AG09309 (cell line): ENCODE measurements around the gene CAPN11.
A peak's percentile ranks its signal among the peaks of the same experiment; 100 is the strongest.

Source experiments
- DNase-seq: peaks from one replicate; pipeline ENCODE4 v3.0.0-alpha.2; 2010; ENCODE audit warnings: low read depth
- H3K4me3 ChIP-seq: 2 replicates; pipeline ENCODE4 v1.5.1; 2011; ENCODE audit warnings: mild to moderate bottlenecking, low read depth, low read length, moderate library complexity; ENCODE audit not compliant: control insufficient read depth
- TF ChIP-seq, protein P1 (sequence below): IDR thresholded peaks from 2 replicates; pipeline ENCODE4 v1.5.1; 2011; ENCODE audit warnings: mild to moderate bottlenecking, low read depth, low read length, inconsistent platforms; ENCODE audit not compliant: insufficient read depth, control insufficient read depth; ENCODE audit errors: missing control alignments

The CAPN11 gene

DNA sequence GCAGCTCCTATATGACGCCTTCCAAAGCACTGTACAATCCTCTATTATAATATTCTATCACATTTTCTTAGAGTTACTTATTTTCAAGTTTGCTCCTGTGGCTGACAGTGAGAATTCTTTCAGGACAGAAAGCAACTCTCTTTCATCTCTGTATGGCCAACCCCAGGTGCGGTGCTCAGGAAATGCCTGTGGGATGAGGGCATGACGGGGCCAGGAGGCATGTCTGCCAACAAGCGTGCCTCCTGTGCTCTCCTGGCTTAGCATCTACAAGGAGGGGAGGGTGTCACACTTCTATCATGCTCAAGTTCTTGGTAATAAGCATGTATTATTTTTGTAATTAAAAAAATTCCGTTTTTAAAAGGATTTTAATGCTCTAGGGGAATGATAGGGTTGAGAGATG lies 42.8 kb upstream of the CAPN11 start:
- no peak overlapping the region for H3K4me3 ChIP-seq
- DNase-seq, result no peak
- TF ChIP-seq, protein P1, sequence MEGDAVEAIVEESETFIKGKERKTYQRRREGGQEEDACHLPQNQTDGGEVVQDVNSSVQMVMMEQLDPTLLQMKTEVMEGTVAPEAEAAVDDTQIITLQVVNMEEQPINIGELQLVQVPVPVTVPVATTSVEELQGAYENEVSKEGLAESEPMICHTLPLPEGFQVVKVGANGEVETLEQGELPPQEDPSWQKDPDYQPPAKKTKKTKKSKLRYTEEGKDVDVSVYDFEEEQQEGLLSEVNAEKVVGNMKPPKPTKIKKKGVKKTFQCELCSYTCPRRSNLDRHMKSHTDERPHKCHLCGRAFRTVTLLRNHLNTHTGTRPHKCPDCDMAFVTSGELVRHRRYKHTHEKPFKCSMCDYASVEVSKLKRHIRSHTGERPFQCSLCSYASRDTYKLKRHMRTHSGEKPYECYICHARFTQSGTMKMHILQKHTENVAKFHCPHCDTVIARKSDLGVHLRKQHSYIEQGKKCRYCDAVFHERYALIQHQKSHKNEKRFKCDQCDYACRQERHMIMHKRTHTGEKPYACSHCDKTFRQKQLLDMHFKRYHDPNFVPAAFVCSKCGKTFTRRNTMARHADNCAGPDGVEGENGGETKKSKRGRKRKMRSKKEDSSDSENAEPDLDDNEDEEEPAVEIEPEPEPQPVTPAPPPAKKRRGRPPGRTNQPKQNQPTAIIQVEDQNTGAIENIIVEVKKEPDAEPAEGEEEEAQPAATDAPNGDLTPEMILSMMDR, result no peak

DNA sequence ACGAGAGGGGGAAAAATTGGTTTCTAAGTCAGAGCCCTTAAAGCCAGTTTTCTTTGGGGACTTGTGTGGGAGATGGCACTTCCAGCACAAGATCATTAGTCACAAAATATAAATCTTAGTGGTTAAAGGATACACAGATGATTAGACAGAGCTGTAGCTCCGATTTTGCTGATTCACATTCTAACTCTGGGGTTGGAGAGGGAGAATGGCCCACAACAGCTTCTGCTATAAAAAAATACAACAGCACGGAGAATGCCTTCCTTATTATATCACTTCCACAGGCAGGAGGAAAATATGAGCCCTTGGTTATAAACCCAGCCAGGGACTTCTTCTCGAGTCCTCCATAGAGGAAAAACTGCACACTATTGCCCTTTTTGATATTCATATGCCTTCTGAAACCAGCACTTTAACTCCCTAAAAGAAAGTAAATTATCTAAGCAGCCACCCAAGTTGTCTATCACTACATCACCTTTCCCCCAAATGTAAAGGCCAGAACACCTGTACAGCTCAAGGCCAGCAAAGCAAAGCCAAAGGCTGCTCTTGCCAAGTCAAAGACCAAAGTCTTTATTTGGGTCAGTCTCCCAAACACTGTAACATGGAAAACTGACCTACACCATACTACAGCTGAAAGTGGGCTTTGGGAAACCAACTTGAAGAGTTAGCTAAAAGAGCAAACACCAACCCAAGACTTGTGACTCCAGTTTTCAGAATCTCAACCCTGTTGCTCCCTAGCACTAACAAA lies 41.8 kb upstream of the CAPN11 start:
- TF ChIP-seq, protein P1, result no peak
- peak; percentile 79 for DNase-seq
- H3K4me3 ChIP-seq, result no peak overlapping the region

DNA sequence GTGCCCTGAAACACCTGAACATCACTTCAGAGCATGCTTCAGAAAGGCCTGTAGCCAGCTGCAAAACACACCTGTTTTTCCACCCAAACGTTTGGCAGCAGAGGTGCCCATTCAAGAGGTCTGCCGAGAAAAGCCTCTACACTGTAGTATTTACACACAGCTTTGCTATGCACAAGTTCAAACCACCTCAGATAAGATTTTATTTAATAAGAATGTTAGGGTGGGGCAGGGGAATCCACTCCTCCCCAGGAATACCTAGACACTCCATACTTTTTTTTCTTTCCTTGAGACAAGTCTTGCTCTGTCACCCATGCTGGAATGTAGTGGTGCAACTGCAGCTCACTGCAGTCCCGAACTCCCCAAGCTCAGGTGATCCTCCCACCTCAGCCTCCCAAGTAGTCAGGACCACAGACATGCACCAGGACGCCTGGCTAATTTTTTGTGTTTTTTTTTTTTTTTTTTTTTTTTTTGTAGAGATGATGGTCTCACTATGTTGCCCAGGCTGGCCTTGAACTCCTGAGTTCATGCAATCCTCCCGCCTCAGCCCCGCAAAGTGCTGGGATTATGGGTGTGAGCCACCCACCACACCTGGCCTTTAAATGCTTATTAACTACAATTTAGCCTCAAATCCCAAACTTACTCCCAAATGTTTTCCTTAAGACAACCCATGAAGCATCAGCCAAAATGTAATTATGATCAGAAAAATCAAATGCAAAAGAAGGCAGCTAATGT lies 41.1 kb upstream of the CAPN11 start:
- no peak for DNase-seq
- H3K4me3 ChIP-seq, result no peak overlapping the region
- TF ChIP-seq, protein P1, result no peak

DNA sequence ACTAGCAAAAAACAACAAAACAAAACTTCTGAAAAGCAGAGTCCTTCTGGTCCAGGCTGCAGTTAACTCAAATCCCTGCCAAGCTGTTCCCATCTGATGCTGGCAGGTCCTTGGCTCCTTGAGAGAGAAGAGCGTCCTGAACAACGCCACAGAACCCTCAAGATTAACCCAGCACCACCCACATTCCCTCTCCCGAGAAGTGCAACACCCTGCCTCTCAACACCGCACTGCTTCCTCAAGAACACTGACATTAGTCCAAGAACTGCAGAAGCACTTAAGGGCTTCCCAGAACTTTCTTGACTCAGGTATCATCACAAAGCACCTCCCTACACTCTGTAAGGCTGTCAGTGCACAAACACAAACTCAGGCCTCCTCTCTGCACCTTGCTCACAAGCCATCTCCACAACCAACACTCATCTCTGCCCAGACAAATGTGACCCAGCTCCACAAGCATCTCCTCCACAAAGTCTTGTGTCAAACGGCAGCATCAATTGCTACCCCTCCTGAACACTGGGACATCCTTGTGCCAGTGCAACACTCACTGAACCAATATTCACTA lies 38.8 kb upstream of the CAPN11 start:
- TF ChIP-seq, protein P1, result no peak
- H3K4me3 ChIP-seq, result no peak overlapping the region
- no peak for DNase-seq

DNA sequence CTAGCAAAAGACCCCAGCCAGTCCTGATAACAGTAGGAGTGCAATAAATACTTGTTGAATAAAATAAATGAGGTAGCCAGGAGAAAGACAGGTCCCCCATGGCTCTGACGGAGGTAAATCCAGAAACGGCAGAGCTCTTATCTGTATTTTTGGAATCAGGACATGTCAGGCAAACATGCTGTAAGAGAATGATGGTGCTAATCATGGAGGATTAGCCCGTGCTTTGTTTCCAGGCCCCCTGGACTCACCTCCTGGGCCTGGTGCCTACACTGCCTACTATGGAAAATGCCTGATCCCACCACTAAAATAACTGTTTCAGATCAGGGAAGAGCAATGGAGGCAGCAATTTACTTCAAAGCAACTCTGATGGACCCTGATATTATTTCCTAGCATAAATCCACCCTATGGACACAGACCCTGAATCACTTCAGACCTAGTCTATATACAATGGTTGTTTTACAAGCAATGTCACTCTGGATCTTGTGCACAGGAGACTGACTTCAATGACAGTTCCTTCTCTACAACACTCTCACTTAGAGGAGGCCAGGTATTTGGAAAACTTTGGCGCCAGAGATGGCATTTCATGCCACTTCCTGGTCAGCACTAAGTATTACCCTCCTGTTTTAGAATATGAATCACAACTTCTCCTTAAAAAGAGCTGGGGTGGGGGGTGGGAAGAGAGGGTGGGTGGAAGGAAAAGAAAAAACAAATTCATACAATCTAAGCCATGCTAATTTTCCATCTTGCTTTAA lies 37.8 kb upstream of the CAPN11 start:
- TF ChIP-seq, protein P1, result no peak
- H3K4me3 ChIP-seq, result no peak overlapping the region
- no peak for DNase-seq

DNA sequence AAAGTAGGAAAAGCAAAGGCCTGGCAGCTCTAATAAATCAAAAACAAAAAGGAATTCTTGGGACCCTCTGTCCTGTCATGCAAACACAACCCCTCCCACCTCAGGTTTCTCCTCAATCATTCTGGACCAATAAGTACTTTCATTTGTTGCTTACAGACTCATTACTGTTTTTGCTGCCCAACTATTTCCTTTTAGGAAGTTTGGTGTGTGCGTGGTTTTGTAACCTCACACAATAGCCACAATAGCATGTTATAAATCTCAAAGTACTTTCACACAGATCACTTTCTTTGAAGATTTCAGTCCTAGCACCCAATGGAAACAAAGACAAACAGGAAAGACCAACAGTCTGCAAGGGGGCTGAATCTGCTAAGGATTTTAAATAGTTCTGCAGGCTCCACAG lies 35.8 kb upstream of the CAPN11 start:
- no peak overlapping the region for H3K4me3 ChIP-seq
- TF ChIP-seq, protein P1, result no peak
- DNase-seq, result no peak
